ENCODE measurements around the gene MIDN.

MIDN gene

GRCh38 chr19:1210227-1210538, 38.2 kb upstream of the MIDN start:
- no peak for FAIRE-seq
- TF ChIP-seq, protein P1, sequence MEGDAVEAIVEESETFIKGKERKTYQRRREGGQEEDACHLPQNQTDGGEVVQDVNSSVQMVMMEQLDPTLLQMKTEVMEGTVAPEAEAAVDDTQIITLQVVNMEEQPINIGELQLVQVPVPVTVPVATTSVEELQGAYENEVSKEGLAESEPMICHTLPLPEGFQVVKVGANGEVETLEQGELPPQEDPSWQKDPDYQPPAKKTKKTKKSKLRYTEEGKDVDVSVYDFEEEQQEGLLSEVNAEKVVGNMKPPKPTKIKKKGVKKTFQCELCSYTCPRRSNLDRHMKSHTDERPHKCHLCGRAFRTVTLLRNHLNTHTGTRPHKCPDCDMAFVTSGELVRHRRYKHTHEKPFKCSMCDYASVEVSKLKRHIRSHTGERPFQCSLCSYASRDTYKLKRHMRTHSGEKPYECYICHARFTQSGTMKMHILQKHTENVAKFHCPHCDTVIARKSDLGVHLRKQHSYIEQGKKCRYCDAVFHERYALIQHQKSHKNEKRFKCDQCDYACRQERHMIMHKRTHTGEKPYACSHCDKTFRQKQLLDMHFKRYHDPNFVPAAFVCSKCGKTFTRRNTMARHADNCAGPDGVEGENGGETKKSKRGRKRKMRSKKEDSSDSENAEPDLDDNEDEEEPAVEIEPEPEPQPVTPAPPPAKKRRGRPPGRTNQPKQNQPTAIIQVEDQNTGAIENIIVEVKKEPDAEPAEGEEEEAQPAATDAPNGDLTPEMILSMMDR (IDR thresholded peaks at IDR 0.05; ENCODE audit: insufficient read depth, missing control alignments), result no peak
- no peak for DNase-seq (ENCODE audit: insufficient read length, low spot score)

GRCh38 chr19:1211494-1212234, 36.7 kb upstream of the MIDN start:
- TF ChIP-seq, protein P1 (IDR thresholded peaks at IDR 0.05; ENCODE audit: insufficient read depth, missing control alignments), result no peak
- DNase-seq (ENCODE audit: insufficient read length, low spot score) (no peak), FAIRE-seq (no peak)

GRCh38 chr19:1213391-1214286, 34.7 kb upstream of the MIDN start:
- no peak for DNase-seq (ENCODE audit: insufficient read length, low spot score)
- FAIRE-seq, result no peak
- TF ChIP-seq, protein P1 (IDR thresholded peaks at IDR 0.05; ENCODE audit: insufficient read depth, missing control alignments), result no peak

DNA sequence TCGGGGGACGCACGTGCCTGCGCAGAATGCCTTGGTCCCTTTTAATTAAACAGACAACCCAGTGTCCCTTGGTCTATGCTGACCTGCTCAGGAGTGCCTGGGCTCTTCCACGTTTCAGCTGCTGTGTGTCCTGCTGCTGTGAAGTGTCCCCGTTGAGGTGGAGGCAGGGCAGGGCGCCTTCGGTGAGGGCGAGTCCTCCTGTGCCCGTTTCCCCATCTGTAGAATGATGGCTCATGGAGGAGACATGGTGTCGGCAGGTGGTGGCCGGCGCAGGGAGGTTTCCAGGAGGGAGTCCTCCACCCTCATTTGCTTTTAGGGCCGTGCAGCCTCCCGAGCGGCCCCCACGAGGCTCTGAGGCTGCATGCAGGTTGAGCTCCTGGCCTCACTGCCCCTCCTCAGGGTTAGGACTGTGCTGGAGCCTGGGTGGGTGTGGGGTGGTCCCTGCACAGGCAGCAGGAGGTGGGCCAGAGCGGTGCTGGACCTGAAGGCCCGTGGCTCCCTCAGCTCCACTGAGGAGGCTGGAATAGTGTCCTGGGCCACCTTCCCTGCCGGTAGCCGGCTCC, 34.0 kb upstream of the MIDN start:
- TF ChIP-seq, protein P1 (IDR thresholded peaks at IDR 0.05; ENCODE audit: insufficient read depth, missing control alignments), result no peak
- FAIRE-seq, result no peak
- no peak for DNase-seq (ENCODE audit: insufficient read length, low spot score)

DNA sequence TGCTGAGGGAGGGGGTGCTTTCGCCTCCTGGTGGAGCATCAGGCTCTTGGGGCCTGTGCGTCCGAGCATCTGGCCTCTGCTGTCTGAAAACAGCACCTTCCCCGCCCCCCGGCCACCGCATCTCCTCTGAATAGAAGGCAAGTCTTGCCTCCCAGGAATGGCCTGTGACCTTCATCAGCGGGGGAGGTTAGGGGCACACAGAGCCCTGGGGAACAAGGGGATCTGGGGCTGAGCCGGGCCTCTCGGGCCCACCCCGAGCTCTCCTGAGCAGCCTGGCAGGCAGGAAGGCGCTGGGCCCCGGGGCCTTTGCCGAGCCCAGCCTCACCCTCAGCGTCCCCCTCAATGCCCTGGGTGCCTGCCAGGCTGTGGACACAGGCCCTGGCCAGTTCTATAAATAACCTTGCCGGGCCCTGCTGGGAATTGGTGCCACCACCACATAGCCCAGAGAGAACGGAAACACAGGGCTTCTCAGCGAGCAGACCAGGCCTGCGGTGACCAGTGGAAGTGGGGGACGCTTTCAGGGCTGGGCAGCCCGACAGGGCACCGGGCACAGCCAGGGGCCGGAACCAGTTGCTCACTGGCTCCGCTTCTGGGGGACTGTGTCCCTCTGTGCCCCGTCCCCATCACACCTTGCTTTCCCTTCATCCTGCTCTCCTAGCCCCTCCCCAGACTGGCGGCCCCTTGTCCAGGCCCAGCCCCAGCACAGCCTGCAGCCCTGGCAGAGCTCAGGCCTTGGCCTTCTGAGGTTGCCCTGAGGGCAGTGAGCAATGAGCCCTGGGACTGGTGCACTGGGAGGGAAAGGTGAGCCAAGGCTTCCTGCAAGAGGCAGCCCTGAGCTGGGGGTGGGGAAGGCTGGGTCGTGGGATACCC, 33.3 kb upstream of the MIDN start:
- no peak for FAIRE-seq
- no peak for DNase-seq (ENCODE audit: insufficient read length, low spot score)
- TF ChIP-seq, protein P1 (IDR thresholded peaks at IDR 0.05; ENCODE audit: insufficient read depth, missing control alignments), result no peak

- FAIRE-seq (no peak), DNase-seq (ENCODE audit: insufficient read length, low spot score) (no peak)
Observed at GRCh38 chr19:1216756-1217155, 31.6 kb upstream of the MIDN start.

More at GRCh38 chr19:1216756-1217155, 31.6 kb upstream of the MIDN start:
- TF ChIP-seq, protein P1 (IDR thresholded peaks at IDR 0.05; ENCODE audit: insufficient read depth, missing control alignments), result no peak

Measured in D721Med (cell line).